HK-2 (cell line): Measurements from ENCODE around the gene GLCE.
"Not testable (repeated sequence)": the region's sequence is repeated elsewhere in the genome, so short reads cannot be mapped to it uniquely, and the experiment has no call there.

Experiments used
- DNase-seq: peaks from one replicate; pipeline ENCODE4 v3.0.0-alpha.2; 2018; ENCODE audit not compliant: unreplicated experiment

The GLCE gene

DNA sequence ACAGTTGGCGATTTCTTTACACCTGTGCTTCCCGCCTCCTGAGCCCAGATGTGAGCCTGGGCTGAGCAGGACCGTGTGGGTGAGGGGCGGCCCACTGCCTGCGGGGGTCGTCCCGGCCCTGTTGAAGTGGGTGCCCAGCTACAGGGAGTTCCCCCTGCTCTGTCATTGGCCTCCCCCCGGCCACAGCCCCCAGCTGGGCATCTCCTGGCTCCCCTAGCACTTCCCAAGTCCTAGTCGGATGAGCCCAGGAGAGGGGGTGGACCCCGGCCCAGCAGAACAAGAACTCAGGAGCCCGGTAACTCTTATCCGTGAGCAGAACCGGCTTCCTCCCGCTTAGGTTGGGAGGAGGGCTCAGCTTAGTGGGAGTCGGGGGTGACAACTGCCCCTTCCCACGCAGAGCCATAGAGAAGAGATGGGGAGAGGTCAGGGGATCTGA is 139.0 kb downstream of the GLCE start:
- no peak for DNase-seq

DNA sequence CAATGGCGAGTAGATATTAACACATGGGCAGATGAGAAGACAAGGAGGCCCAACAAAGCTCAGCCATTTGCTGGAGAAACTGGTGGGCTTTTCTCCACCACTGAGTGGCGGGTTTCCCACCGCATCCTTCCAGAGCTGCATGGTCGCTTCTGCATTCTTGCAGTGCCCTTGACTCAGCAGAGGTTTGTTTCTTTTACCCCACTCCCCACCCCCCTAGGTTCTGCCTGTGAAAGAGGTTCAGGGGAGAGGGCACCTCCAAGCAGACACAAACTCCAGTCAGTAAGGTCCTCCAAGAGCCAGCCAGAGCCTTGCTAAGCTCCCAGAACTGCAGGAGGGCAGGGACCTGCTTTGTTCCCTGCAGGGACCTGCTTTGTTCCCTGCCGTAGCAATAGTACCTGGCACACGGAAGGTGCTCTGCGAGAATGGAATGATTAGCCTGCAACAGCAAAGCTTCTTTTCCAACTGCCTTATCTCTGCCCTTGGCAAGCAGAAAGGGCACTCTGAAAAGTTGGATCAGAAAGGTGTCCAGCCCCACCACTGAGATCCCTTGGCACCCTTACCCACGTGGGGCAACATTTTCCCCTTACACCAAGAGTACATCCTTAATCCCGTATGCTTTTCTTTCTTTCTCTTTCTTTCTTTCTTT is 139.6 kb downstream of the GLCE start:
- DNase-seq: no peak

DNA sequence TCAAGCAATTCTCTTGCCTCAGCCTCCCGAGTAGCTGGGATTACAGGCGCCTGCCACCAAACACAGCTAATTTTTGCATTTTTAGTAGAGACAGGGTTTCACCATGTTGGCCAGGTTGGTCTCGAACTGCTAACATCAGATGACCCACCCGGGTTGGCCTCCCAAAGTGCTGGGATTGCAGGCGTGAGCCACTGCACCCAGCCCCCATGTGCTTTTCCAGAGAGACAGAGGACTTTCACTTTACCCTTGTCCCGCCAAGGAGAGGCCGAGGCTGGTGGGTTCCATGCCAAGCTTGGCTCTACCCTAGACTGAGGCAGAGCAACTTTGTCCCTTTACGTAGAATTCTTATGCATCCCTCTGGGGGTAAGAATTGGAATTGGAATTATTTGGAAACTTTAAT is 140.7 kb downstream of the GLCE start:
- not testable (repeated sequence) for DNase-seq

DNA sequence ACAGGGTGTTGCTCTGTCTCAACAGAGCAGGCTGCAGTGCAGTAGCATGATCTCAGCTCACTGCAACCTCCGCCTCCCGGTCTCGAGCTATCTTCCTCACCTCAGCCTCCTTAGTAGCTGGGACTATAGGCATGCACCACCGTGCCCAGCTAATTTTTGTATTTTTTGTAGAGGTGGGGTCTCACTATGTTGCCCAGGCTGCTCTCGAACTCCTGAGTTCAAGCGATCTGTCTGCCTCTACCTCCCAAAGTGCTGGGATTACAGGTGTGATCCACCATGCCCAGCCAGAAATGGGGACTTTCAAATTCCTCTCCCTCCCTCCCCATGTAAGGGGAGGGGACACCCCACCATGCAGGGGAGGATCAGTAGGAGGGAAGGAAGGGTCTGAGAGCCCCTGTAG is 141.7 kb downstream of the GLCE start:
- DNase-seq: not testable (repeated sequence)

DNA sequence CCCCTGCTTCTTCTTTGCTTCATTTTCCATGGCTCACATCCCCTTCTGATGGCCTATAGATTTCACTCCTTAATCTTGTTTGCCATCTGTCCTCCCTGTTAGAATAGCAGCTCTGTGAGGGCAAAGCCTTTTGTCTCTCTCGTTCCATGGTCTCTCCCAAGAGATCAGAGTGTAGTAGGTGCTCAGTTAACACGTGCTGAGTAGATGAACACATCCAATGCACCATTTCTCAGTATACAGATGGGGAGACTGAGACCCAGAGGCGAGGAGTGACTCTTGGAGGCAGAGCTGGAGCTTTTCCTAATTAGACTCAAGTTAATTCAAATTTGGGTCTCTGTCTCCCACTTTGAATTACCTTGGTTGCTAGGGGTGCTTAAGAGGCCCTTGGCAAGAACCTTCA is 142.5 kb downstream of the GLCE start:
- no peak for DNase-seq

DNA sequence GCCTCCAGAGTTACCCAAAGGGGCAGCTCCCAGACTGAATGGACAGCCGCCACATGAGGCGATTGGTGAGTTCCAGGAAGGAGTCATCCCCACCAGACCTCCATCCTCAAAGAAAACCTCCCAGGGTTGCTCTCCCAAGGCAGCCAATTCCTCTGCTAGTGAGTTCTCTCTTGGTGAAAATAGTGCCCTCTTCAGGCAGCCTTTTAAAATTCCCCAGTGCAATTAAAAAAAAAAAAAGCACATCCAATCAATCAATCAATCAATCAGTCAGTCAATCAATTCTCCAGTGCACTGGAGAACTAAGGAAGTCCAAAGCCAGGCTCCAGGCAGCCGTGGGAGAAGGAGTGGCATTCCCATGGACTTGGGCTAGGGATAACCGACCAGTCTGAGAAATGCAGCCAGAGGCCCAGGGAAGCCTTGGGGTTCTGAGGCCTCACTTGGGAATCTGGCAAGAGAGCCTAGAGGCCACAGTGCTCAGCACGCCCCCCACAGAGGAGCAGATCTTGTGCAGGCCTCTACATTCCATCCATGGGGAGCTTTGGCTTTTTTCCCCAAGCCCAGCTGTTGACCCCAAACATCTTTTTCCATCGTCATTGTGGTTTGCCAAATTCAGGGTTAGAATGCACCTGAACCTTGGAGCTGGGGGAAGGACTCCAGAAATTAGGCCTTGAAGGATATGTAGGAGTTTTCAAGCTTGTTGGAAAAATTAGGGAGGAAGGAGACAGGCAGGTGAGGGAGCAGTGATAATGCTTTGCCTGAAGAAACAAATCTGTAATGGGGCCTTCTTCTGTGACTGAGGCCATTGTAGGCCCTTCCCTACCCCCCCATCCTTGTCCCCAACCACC is 143.1 kb downstream of the GLCE start:
- DNase-seq: no peak

DNA sequence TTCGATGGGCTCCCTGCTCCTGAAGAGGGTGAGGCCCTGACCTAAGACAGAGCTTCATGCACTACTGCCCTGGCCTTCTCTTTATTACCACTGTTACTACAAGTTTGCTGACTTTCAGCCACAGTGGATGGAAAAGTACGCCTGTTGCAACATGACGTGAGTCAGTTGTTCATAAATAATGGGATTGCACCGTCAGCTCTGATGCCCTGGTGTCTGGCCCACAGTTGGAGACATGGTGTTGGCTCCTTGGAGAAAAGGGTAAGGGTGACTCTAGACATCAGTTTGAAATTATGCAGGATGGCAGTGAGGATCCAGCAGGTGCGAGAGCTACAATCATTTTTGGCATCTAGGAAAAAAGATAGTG is 143.7 kb downstream of the GLCE start:
- DNase-seq: no peak

DNA sequence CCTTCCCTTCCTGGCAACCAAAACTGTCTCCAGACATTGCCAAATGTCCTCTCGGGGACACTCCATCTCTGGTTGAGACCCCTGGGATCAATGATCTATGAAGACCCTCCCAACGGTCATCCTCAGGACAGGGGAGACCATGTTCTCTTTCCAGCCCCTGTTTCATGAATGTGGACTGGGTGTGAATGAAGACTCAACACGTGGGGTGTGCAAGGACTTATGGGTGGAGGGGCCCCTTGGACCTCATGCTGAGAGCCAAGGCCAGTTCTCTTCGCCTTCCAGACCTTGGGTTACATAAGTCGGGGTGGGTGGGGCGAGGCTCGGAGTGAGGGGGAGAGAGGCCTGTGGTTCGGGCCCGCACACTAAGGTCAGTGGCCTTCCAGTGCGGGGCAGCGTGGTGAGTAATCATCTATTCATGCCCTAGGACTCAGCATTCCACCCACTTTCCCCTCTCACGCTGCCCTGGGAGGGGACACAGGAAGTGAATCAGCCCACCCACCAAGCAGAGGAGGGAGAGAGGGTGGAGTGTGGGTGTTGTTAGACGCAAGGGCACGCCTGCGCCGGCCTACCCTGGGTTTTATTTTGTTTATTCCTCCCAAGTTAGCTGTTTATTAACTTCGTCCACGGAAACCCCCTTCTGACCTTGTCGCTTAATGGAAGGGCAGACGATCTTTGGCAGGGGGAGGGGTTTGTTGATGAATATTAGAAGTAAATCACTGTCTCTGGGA is 144.9 kb downstream of the GLCE start:
- peak; percentile 77 for DNase-seq

DNA sequence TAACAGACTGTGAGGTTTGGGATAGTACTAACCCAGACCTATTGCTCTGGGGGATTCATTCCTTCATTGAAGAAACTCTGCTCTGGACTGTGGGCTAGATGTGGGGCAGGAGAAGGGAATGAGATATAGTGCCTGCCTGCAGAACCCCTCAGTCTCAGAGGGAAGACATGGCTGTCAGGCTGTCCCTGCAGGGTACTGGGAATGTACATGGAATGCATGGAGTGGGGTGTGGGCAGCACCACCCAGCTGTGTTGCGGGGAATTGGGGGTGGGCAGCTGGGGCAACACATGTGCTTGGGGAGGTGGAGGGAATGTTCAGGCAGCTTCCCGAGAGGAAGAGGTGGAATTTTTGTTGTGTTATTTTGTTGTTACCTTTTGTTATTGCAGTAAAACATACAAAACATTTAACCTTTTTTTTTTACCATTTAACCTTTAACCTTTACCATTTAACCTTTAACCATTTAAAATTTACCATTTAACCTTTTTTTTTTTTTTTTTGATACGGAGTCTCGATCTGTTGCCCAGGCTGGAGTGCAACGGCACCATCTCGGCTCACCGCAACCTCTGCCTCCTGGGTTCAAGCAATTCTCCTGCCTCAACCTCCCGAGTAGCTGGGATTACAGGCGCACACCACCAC is 145.6 kb downstream of the GLCE start:
- DNase-seq: no peak

DNA sequence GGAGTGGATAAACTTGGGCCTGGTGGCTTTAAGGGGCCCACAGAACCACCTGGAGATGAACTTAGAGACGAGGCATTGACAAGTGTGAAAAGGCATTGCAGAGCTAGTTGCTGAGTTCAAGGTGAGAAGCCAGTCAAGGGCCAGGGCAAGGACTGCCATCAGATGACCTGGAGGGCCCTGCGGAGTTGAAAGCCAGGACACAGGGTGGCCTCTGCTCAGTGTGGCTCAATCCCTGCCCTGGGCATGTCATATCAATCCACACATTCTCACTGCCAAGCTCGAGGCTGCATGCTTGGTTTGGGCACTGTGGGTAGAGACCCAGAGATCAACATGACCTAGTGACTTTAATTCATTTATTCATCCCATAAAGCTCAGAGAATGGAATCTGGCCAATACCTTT is 147.5 kb downstream of the GLCE start:
- DNase-seq: no peak

DNA sequence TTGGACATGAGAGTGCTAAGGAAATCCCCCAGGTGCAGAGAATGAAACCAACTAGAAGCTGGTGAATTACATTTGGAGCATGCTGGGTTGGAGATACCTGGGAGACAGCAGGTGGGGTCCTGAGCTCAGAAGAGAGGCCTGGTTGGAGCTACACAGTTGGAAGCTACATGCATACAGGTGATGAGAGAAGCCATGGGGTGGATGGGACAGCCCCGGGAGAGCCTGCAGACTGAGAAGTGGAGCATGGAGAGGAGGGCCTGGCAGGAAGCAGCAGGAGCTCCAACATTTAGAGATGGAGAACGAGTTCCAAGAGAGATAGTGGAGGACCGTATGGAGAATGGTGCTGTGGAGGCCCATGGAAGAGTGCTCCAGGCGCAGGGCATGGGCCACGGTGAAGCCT is 148.5 kb downstream of the GLCE start:
- DNase-seq: no peak

DNA sequence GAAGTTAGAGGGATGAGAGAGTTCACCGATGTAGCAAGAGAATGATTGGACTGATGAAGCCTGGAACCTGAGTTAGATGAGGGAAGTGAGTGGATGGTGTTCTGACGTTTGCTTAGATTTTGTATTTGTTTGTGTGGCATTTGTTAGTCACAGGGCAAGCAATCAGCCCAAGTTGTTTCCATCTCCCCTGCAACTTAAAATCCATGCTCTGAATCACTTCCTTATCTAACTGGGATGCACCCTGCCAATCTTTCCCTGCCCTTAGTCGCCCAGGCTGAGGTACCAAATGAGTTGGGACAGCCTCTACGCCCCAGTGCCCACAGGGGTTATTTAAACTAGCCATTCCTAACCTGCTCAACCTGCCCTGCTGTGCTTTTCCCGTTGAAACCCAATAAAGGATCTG is 150.9 kb downstream of the GLCE start:
- no peak for DNase-seq

DNA sequence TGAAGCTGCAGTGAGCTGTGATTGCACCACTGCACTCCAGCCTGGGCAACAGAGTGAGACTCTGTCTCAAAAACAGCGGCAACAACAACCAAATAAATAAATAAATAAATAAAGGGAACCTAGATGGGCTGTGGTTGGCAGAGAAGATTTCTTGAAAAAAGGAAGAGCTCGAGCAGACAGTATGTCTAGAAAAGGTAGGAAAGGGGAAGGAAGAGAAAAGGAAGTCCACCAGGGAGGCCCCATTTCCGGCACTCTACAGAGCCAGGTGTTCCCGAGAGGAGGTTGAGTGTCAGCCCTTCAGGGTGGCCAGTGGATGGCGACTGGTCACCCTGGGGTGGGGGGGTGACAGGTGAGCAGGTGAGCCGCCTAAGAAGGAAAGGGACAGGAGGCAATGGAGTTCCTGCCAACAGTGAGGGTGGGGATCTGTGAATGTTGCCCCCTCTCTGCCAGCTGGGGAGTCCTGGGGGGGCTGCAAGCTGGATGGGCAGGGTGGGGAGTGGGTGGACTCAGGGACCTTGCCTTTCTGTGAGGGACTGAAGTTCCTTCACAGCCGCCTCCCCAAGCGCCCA is 153.1 kb downstream of the GLCE start:
- DNase-seq: no peak

DNA sequence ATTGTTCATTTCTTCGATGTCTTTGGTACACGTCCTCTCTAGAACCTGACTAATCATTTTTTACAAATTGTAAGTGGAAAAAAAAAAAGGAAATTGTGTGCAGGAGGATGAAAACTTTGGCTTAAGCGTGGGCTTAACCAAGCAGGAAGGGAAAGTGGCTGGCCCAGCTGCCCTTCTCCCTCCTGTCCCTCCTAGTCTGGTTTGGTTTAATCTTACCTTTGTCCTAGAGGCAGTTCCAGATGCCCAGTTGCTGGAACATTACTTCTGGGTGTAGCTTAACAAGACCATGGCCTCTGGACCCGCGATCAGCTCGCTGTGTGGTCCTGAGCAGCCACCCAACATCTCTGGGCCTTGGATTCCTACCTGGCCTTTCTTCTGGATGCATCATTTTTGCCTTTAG is 153.7 kb downstream of the GLCE start:
- DNase-seq: no peak

DNA sequence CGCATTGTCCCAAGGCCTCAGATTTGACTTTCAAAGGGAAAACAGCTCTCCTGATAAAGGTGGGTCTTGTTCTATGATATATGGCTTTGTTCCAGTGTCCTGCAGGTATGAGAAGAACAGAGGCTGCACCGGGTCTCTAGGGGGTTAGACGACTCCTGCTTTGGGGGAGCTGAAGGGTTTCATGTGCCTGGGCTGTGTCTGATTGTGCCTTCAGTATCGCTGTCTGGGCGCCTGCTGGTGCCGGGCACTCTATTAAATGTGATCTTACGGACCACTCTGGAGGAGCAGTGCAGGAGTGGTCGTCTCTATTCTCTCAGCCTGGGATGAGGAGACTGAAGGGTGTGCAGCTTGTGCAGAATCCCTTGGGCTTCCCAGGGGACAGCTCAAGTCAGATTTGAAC is 154.3 kb downstream of the GLCE start:
- DNase-seq: no peak

DNA sequence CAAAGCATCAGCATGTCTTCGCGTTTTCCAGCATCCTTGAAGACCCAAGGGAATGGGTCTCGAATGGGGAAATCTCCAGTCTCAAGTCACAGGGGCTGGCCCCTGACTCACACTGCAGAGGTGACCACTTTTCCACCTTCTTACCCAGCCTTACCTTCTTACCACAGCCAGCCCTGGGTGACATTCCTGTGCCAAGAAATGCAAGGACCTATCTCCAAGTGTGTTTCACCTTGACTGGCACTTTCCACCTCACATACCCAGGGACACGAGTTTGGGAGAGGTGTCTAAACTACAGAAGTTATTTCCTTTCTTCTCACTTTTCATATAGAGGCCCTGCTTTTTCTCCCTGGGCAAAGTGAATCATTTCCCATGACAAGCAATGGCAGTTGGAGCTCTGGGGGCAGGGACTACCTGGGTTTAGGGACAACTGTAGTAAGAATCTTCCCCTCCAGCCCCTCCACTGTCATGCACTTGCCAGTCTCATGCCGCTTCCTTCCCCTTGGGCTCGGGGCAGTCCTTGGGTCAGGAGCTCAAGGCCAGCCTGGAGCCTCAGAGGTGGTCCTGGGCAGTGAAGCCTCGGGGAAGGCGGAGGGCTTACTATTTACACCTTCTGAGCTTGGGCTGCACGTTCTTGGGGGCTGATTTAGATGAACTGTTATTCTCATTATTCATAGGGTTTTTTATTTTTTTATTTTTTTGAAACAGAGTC is 155.1 kb downstream of the GLCE start:
- no peak for DNase-seq

DNA sequence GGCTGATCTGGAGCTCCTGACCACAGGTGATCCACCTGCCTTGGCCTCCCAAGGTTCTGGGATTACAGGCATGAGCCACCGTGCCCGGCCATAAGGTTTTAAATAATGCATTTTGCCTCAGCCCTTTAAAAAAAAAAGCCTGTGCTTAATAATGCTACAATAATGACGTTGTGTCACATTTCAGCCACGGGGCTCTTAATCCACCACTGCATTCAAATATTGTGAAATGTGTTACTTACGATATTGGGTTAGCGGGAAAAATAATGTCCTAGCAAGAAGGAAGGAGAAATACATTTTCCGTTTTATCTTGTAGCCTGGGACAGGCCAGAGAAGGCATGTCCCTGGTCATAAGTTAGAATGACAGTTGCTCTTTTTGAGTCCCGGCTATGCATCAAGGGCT is 155.9 kb downstream of the GLCE start:
- no peak for DNase-seq

DNA sequence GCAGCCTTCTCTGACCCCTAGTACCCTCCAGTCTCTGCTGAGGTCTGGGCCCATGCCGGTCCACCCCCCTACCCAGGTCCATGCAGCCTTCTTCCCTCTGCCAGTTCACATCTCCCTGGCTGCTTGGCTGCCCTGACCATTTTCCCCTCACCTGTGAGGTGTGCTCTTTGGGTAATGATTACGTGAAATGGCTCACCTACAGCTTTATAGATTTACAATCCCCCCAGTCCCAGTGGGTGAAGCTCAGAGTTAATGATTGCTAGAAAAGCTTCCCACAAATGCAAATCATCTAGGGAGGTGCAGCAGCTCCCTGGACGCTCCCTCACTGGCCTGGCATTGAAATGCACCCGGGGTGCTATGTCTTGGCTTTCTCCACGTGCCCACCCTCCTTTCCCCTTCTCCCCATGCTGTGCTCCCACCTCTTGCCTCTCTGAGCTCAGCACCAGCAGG is 157.0 kb downstream of the GLCE start:
- no peak for DNase-seq

DNA sequence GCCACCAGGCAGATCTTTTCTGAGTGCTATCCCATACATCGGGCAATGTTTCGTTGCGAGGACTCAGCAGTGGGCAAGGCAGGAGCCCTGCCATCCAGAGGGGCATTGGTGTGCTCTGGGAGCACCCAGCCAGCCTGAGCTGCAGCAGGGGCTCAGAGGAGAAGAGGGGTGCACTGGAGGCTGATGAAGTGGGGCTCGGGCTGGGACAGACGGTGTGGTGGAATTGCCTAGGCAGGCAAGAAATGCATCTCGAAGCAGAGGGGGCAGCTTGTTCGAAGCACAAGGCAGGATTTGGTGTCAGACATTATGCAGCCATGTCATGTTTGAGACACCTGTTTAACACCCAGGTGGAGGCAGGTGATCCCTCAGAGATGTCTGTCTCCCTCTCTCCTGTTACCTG is 157.6 kb downstream of the GLCE start:
- no peak for DNase-seq

DNA sequence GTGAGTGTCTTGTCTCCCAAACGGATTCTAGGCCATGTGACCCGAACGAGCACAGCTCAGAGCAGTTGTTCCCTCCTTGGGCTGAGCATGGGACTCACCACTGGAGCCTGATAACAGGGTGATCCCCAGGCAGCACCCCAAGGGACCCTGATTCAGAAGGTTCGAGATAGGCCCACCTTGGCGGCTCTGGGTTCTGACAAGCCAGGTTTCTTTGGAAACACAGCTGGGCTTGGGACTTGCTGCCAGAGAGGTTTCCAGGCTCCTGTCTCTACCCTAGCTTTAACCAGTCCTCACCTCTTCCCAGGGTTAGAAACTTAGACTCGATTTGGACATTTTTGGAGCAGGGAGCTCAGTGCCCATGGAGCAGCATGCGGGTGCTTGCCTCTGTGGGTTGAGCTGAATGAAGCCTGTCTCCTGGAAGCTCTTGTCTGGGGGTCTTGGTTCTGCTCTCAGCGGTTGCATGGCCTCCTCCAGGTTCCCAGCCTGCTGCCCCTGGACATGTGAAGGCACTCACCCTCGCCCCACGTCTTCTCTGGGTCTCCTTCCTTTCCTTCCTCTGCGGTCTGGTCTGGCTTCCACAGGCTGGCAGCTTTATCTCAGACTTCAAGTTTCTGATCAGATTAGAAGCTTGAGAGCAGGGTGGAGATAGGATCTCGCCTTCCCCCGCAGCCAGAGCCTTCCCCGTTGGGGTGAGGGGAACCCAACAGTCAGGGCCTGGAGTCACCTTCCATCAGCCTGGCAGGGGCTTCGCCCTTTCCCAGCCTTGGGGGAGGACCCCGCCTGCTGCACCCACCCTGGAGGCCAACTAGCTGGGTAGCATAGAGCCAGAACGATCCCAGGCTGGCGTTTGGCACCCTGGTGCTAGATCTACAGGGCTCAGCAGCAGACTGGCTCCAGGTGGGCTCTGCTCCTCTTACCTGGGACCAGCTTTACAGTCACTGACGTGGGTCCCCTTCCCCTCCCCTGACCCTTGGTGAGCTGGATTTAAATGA is 159.2 kb downstream of the GLCE start:
- no peak for DNase-seq
